Lung (tissue), 12 donors: ENCODE results near the gene DTL. TPM values are rescaled to one million over a fixed set of nuclear protein-coding genes. Genes with fewer than 3 reads are reported as not detected.

Source experiments
- ATAC-seq: fragments of 200-7000 bp; cut with Tn5 transposase; one replicate; pipeline ENCODE4 v1.9.1; 2020; ENCODE audit warnings: moderate number of reproducible peaks; ENCODE audit not compliant: insufficient read depth, low FRiP score
- DNase-seq, 3 donors: peaks; one replicate each; pipeline ENCODE4 v3.0.0-alpha.2; 2013 to 2017
- H3K27ac ChIP-seq, 2 donors: one replicate each; pipeline ENCODE4 v1.5.1; 2013; ENCODE audit warnings: mild to moderate bottlenecking in 2 of 2, moderate library complexity in 2 of 2, control low read depth in 1 of 2, inconsistent platforms in 1 of 2, low read depth in 1 of 2, low read length in 1 of 2
- H3K27me3 ChIP-seq, 3 donors: one replicate each; pipeline ENCODE4 v1.5.1; 2013; ENCODE audit warnings: low read length in 2 of 3; ENCODE audit not compliant: control insufficient read depth in 3 of 3, insufficient read depth in 3 of 3
- H3K36me3 ChIP-seq, 4 donors: one replicate each; pipeline ENCODE4 v1.5.1; 2013; ENCODE audit warnings: low read length in 4 of 4, mild to moderate bottlenecking in 1 of 4, moderate library complexity in 1 of 4; ENCODE audit not compliant: control insufficient read depth in 4 of 4, insufficient read depth in 4 of 4
- H3K4me1 ChIP-seq, 5 donors: one replicate each; pipeline ENCODE4 v1.5.1; 2013; ENCODE audit warnings: low read length in 5 of 5, mild to moderate bottlenecking in 2 of 5, moderate library complexity in 1 of 5; ENCODE audit not compliant: control insufficient read depth in 5 of 5, insufficient read depth in 5 of 5
- H3K4me3 ChIP-seq: one replicate; pipeline ENCODE4 v1.5.1; 2013; ENCODE audit warnings: mild to moderate bottlenecking, control low read depth, moderate library complexity
- H3K9ac ChIP-seq, 2 donors: one replicate each; pipeline ENCODE4 v1.5.1; 2013; ENCODE audit warnings: low read length in 2 of 2, control low read depth in 1 of 2; ENCODE audit not compliant: insufficient read depth in 1 of 2
- H3K9me3 ChIP-seq, 4 donors: one replicate each; pipeline ENCODE4 v1.5.1; 2013; ENCODE audit warnings: low read length in 3 of 4, mild to moderate bottlenecking in 1 of 4, moderate library complexity in 1 of 4; ENCODE audit not compliant: control insufficient read depth in 4 of 4, insufficient read depth in 3 of 4
- WGBS, 2 donors: extraction: QIAGEN DNeasy Blood & Tissue Kit; methylation state at CpG; one replicate each; pipeline ENCODE4 v1.1.7; 2013; 5-methylcytosine and 5-hydroxymethylcytosine counted together
- polyA plus RNA-seq, 2 donors: library from polyadenylated mRNA; stranded (reverse); fragments of 200-250 nt; gene quantifications; one replicate each; pipeline ENCODE4 v1.2.1, GENCODE V29; 2013
- total RNA-seq, 2 donors: library from RNA; depleted of rRNA in 1 of 2; stranded (reverse); fragments of >200 nt in 1 of 2; gene quantifications; one replicate each; pipeline ENCODE4 v1.2.1, GENCODE V29; 2014 to 2021
- TF ChIP-seq, protein P1 (sequence below): IDR thresholded peaks from 2 replicates; pipeline ENCODE4 v1.5.1; 2012; ENCODE audit warnings: mild to moderate bottlenecking; ENCODE audit errors: control extremely low read depth, extremely low read depth
- donor health status: control.
- donor health status: control.
- donor health status: Bipolar disorder and iron deficiency.
- donor health status: healthy.
- donor health status: DM: yes; HTN: yes; CAD: no.

Gene DTL
- total and polyA plus RNA-seq, 4 donors, result 1.1 to 27.8 (median 3.4) TPM

GRCh38 chr1:212107481-212107880 lies 71.9 kb downstream of the DTL start:
- Histone ChIP-seq H3K4me1 (peaks cover 1 to 62% (median 17%) of the 10 kb centered on the region in 5 donors), H3K9ac (no peak overlapping the region), H3K4me3 (no peak overlapping the region), H3K27me3 (no peaks in the 10 kb centered on the region), H3K9me3 (no peaks in the 10 kb centered on the region), H3K36me3 (no peaks in the 10 kb centered on the region), H3K27ac (peak overlapping the region; percentile 27 to 40)
- peak in 1 of 3 donors; percentile 46 for DNase-seq
- ATAC-seq, result no peak
- 69% methylated on average over 3 of the region's 3 CpGs for WGBS, 2 donors
- TF ChIP-seq, protein P1, sequence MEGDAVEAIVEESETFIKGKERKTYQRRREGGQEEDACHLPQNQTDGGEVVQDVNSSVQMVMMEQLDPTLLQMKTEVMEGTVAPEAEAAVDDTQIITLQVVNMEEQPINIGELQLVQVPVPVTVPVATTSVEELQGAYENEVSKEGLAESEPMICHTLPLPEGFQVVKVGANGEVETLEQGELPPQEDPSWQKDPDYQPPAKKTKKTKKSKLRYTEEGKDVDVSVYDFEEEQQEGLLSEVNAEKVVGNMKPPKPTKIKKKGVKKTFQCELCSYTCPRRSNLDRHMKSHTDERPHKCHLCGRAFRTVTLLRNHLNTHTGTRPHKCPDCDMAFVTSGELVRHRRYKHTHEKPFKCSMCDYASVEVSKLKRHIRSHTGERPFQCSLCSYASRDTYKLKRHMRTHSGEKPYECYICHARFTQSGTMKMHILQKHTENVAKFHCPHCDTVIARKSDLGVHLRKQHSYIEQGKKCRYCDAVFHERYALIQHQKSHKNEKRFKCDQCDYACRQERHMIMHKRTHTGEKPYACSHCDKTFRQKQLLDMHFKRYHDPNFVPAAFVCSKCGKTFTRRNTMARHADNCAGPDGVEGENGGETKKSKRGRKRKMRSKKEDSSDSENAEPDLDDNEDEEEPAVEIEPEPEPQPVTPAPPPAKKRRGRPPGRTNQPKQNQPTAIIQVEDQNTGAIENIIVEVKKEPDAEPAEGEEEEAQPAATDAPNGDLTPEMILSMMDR, result no peak

- Histone ChIP-seq H3K4me3 (no peak overlapping the region), H3K36me3 (no peaks in the 10 kb centered on the region), H3K4me1 (peaks cover 1 to 62% (median 17%) of the 10 kb centered on the region in 5 donors), H3K9ac (no peak overlapping the region), H3K9me3 (no peaks in the 10 kb centered on the region), H3K27ac (no peak overlapping the region), H3K27me3 (no peaks in the 10 kb centered on the region)
- ATAC-seq (no peak), DNase-seq (no peak)
- TF ChIP-seq, protein P1, result no peak
- WGBS, 2 donors, result 55 to 76% methylated on average over 1 of the region's 1 CpG
Observed at GRCh38 chr1:212108187-212108586, 72.6 kb downstream of the DTL start.

DNA sequence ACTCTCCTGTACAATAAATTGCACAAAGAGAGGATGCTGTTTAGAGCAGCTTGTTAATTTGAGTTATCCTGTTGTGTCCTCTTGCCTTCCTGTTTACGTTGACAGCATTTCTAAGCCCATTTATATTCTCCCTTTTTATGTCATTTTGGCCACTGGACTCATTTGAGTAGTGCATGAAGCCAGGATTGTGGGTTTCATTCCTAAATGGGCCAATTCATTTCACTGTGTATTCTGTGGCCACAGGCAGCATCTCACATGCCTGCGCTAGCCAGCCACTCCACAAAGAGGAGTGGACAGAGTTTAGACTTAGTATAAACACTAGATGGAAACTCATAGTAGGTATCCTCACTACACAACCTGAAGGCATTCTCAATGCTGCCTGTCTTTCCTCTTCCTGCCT lies 73.4 kb downstream of the DTL start:
- no peaks in the 10 kb centered on the region for H3K9me3 ChIP-seq
- TF ChIP-seq, protein P1, result no peak
- H3K4me3 ChIP-seq, result no peak overlapping the region
- WGBS, 2 donors, result 74 to 81% methylated on average over 2 of the region's 2 CpGs
- peak in 1 of 3 donors; percentile 27 for DNase-seq
- ATAC-seq, result no peak
- no peaks in the 10 kb centered on the region for H3K36me3 ChIP-seq
- H3K27me3 ChIP-seq, result no peaks in the 10 kb centered on the region
- no peak overlapping the region for H3K27ac ChIP-seq
- peaks cover 1 to 62% (median 17%) of the 10 kb centered on the region in 5 donors for H3K4me1 ChIP-seq
- no peak overlapping the region for H3K9ac ChIP-seq

- no peaks in the 10 kb centered on the region for H3K9me3 ChIP-seq
- no peaks in the 10 kb centered on the region for H3K27me3 ChIP-seq
- TF ChIP-seq, protein P1, result no peak
- H3K4me1 ChIP-seq, result peaks cover 1 to 55% (median 15%) of the 10 kb centered on the region in 5 donors
- no peak overlapping the region for H3K9ac ChIP-seq
- DNase-seq (peak in 2 of 3 donors; percentile 65 to 71), ATAC-seq (no peak)
- no peak overlapping the region for H3K4me3 ChIP-seq
- H3K27ac ChIP-seq, result no peak overlapping the region
- no peaks in the 10 kb centered on the region for H3K36me3 ChIP-seq
- 34 to 55% methylated on average over 6 of the region's 6 CpGs for WGBS, 2 donors
Observed at GRCh38 chr1:212109728-212110127, 74.2 kb downstream of the DTL start.
